ENCODE results near the gene CASK.
"Not testable (repeated sequence)": the region's sequence is repeated elsewhere in the genome, so short reads cannot be mapped to it uniquely, and the experiment has no call there.

The CASK gene

GRCh38 chrX:41684940-41685339 is 238.4 kb downstream of the CASK start:
- DNase-seq = no peak

GRCh38 chrX:41684138-41684537 is 239.2 kb downstream of the CASK start:
- no peak for DNase-seq

- no peak for DNase-seq
These were observed 245.9 kb downstream of the CASK start for GRCh38 chrX:41677183-41678060.

- not testable (repeated sequence) for DNase-seq
These were observed 247.0 kb downstream of the CASK start for GRCh38 chrX:41676361-41676760.

- DNase-seq = no peak
These were observed 250.7 kb downstream of the CASK start for GRCh38 chrX:41672643-41673042.

GRCh38 chrX:41671082-41671481 is 252.3 kb downstream of the CASK start:
- DNase-seq = no peak

GRCh38 chrX:41670112-41670511 is 253.2 kb downstream of the CASK start:
- DNase-seq = no peak

GRCh38 chrX:41667631-41668030 is 255.7 kb downstream of the CASK start:
- no peak for DNase-seq

- no peak for DNase-seq
These were observed 257.1 kb downstream of the CASK start for GRCh38 chrX:41666251-41666650.

- no peak for DNase-seq
These were observed 257.7 kb downstream of the CASK start for GRCh38 chrX:41665686-41666085.

GRCh38 chrX:41664908-41665307 is 258.4 kb downstream of the CASK start:
- no peak for DNase-seq

GRCh38 chrX:41664375-41664901 is 258.9 kb downstream of the CASK start:
- DNase-seq = no peak

- no peak for DNase-seq
These were observed 261.8 kb downstream of the CASK start for GRCh38 chrX:41661366-41662095.

GRCh38 chrX:41655631-41656030 is 267.7 kb downstream of the CASK start:
- no peak for DNase-seq

- DNase-seq = no peak
These were observed 268.3 kb downstream of the CASK start for GRCh38 chrX:41655101-41655500.

- no peak for DNase-seq
These were observed 270.2 kb downstream of the CASK start for GRCh38 chrX:41653125-41653524.

- DNase-seq = not testable (repeated sequence)
These were observed 277.2 kb downstream of the CASK start for GRCh38 chrX:41646201-41646600.

GRCh38 chrX:41634284-41634683 is 289.1 kb downstream of the CASK start:
- DNase-seq = no peak

- no peak for DNase-seq
These were observed 293.3 kb downstream of the CASK start for GRCh38 chrX:41630091-41630490.

GRCh38 chrX:41629539-41629938 is 293.8 kb downstream of the CASK start:
- DNase-seq = no peak

- DNase-seq = no peak
These were observed 302.1 kb downstream of the CASK start for GRCh38 chrX:41621222-41621723.

GRCh38 chrX:41619221-41619620 is 304.1 kb downstream of the CASK start:
- DNase-seq = no peak

GRCh38 chrX:41616935-41617334 is 306.4 kb downstream of the CASK start:
- DNase-seq = no peak

- DNase-seq = no peak
These were observed 307.1 kb downstream of the CASK start for GRCh38 chrX:41616255-41616654.

All from CD4-positive, alpha-beta T cell treated with Interleukin-17A for 4 hours (primary cell).